K562 (cell line): ENCODE results near the gene TFEC. TPM values are rescaled to one million over a fixed set of nuclear protein-coding genes. Genes with fewer than 3 reads are reported as not detected.

Experiments
- ATAC-seq: fragments of 200-7000 bp; cut with Tn5 transposase; 3 replicates; pipeline ENCODE4 v1.9.1; 2020; ENCODE audit warnings: moderate library complexity
- BruUV-seq: library from RNA; stranded (reverse); fragments of 400-500 nt; replicated peaks from 2 replicates; lab custom pipeline; 2021; lab: Mats Ljungman, UMichigan
- CTCF ChIA-PET: fragments of 300-600 bp; formaldehyde crosslinking; extraction: SDS; loops from one replicate; lab custom pipeline; 2021; ENCODE audit warnings: low intra/inter-chr PET ratio; lab: Yijun Ruan, JAX
- POLR2A ChIA-PET: fragments of 300-600, 350-650 bp; sonication (Branson Sonifier 250); formaldehyde crosslinking; extraction: SDS; loops from one replicate; lab custom pipeline; 2021; ENCODE audit warnings: antibody characterized with exemption, inconsistent platforms; lab: Yijun Ruan, JAX
- DNase-seq, 4 experiments: peaks; one replicate each; pipeline versions ENCODE4 v3.0.0 to v3.0.0-alpha.2; 2011 to 2018; ENCODE audit warnings: low spot score in 3 of 4, mixed read lengths in 3 of 4; ENCODE audit errors: extremely low read depth in 1 of 4
- FAIRE-seq: peaks from 2 replicates; lab custom pipeline; 2011; peaks lifted over from hg19 to GRCh38; lab: Jason Lieb, UNC
- H2AFZ ChIP-seq: 2 replicates; pipeline ENCODE4 v1.6.0; 2011; ENCODE audit warnings: low read depth, low read length, control low read depth, inconsistent platforms
- H3K27ac ChIP-seq: fragments of 200-600 bp; 3 replicates; pipeline ENCODE4 v1.8.0; 2011; ENCODE audit warnings: low read depth, mild to moderate bottlenecking, control low read depth, inconsistent platforms, low read length, moderate library complexity, mixed read lengths; ENCODE audit errors: extremely low read depth
- H3K27me3 ChIP-seq, 2 experiments: fragments of 300-600 bp in 1 of 2; 2 replicates in 1 of 2; 3 replicates in 1 of 2; pipeline versions ENCODE4 v1.6.0 to v1.8.0; 2011; ENCODE audit warnings: inconsistent platforms in 2 of 2, low read length in 2 of 2, mild to moderate bottlenecking in 1 of 2, mixed read lengths in 1 of 2, moderate library complexity in 1 of 2; ENCODE audit not compliant: control insufficient read depth in 2 of 2, insufficient read depth in 2 of 2
- H3K36me3 ChIP-seq: fragments of 300-600 bp; 3 replicates; pipeline ENCODE4 v1.8.0; 2011; ENCODE audit warnings: mild to moderate bottlenecking, low read length, inconsistent platforms; ENCODE audit not compliant: control insufficient read depth, insufficient read depth
- H3K4me1 ChIP-seq, 2 experiments: fragments of 200-600 bp in 1 of 2; replicated peaks in 1 of 2; 2 replicates in 1 of 2; 3 replicates in 1 of 2; pipeline versions ENCODE4 v1.5.1 to v1.8.0; 2011; ENCODE audit warnings: inconsistent platforms in 2 of 2, low read length in 2 of 2, mild to moderate bottlenecking in 1 of 2, mixed read lengths in 1 of 2, moderate library complexity in 1 of 2; ENCODE audit not compliant: control insufficient read depth in 2 of 2, insufficient read depth in 2 of 2
- H3K4me2 ChIP-seq: 2 replicates; pipeline ENCODE4 v1.6.1; 2011; ENCODE audit warnings: low read length, control low read depth, inconsistent platforms, mixed read lengths; ENCODE audit not compliant: insufficient read depth
- H3K4me3 ChIP-seq: fragments of 200-600 bp; sonication (generic), shearing (Covaris generic); 2 replicates; pipeline ENCODE4 v1.5.1; 2016; ENCODE audit warnings: control low read depth, inconsistent platforms
- H3K79me2 ChIP-seq: fragments of 200-600 bp; 3 replicates; pipeline ENCODE4 v1.8.0; 2011; ENCODE audit warnings: low read length, inconsistent platforms; ENCODE audit not compliant: control insufficient read depth, insufficient read depth
- H3K9ac ChIP-seq, 2 experiments: 2 replicates each; pipeline versions ENCODE4 v1.6.0 to v1.6.1; 2011; ENCODE audit warnings: low read depth in 2 of 2, low read length in 2 of 2, control low read depth in 1 of 2, inconsistent platforms in 1 of 2, mild to moderate bottlenecking in 1 of 2, mixed read lengths in 1 of 2; ENCODE audit not compliant: insufficient read depth in 1 of 2
- H3K9me1 ChIP-seq: one replicate; pipeline ENCODE4 v1.6.0; 2011; ENCODE audit warnings: inconsistent platforms, mild to moderate bottlenecking, low read length, moderate library complexity; ENCODE audit not compliant: control insufficient read depth, insufficient read depth
- H3K9me3 ChIP-seq: replicated peaks from 2 replicates; pipeline ENCODE4 v1.5.1; 2011; ENCODE audit warnings: low read depth, low read length, inconsistent platforms; ENCODE audit not compliant: control insufficient read depth, insufficient read depth
- H4K20me1 ChIP-seq: replicated peaks from 2 replicates; pipeline ENCODE4 v1.6.1; 2011; ENCODE audit warnings: low read length, inconsistent platforms, mixed read lengths; ENCODE audit not compliant: control insufficient read depth, insufficient read depth
- CBX3 ChIP-seq, 2 experiments: IDR thresholded peaks; 1 replicate in 1 of 2; 2 replicates in 1 of 2; pipeline ENCODE4 v1.6.1; 2012; ENCODE audit warnings: inconsistent platforms in 2 of 2, low read length in 2 of 2, borderline replicate concordance in 1 of 2, control low read depth in 1 of 2
- CEBPB ChIP-seq: fragments of 450-650 bp; IDR thresholded peaks from 2 replicates; pipeline ENCODE4 v1.6.1; 2016; ENCODE audit warnings: missing genetic modification characterization, missing compliant biosample characterization
- FIP1L1 ChIP-seq: fragments of 200-400 bp; formaldehyde crosslinking; IDR thresholded peaks from 2 replicates; pipeline ENCODE4 v1.6.1; 2018; ENCODE audit warnings: mild to moderate bottlenecking, low read depth, low read length; ENCODE audit not compliant: poor library complexity, severe bottlenecking
- ZHX1 ChIP-seq: fragments of 150-350 bp; conservative IDR thresholded peaks from 2 replicates; pipeline ENCODE4 v1.6.1; 2014; ENCODE audit warnings: low read length
- ZNF253 ChIP-seq: fragments of 250-450 bp; sonication (Bioruptor Pico); conservative IDR thresholded peaks from 2 replicates; pipeline ENCODE4 v1.6.1; 2021; ENCODE audit warnings: mild to moderate bottlenecking
- ZNF695 ChIP-seq: fragments of 450-650 bp; formaldehyde crosslinking; IDR thresholded peaks from 2 replicates; pipeline ENCODE4 v1.4.0; 2020; ENCODE audit warnings: mild to moderate bottlenecking, moderate library complexity
- WGBS: fragments of 100-300 bp; shearing (Covaris generic); methylation state at CpG from one replicate; pipeline ENCODE4 v1.1.6; 2016; ENCODE audit warnings: low coverage, mixed read lengths; ENCODE audit not compliant: insufficient coverage; ENCODE audit errors: missing lambda C conversion rate; 5-methylcytosine and 5-hydroxymethylcytosine counted together
- in situ Hi-C: fragments of 300-500 bp; cut with MboI; formaldehyde crosslinking; loops from 4 replicates; pipeline ENCODE4 v1.15.0; 2018; ENCODE audit warnings: inconsistent platforms, mixed read lengths
- intact Hi-C: fragments of 100-400 bp; cut with micrococcal nuclease; formaldehyde crosslinking; loops from 2 replicates; pipeline ENCODE4 v1.14.2; 2022
- polyA plus RNA-seq, 8 experiments: library from polyadenylated mRNA; depleted of rRNA in 4 of 8; stranded (reverse) in 5 of 8; unstranded in 3 of 8; fragments of >200 nt; fragmentation: Nextera tagmentation in 2 of 8; fragmentation: Illumina TruSeq in 1 of 8; extraction: Ambion mirVana in 2 of 8; extraction: Trizol in 1 of 8; gene quantifications; 2 replicates each; pipeline versions ENCODE4 v1.2.1 to v1.2.3, GENCODE V29; 2011 to 2014; ENCODE audit warnings: inconsistent platforms in 1 of 8, missing spikeins in 1 of 8
- total RNA-seq, 7 experiments: library from RNA; depleted of rRNA in 6 of 7; stranded (reverse); fragments of >200 nt in 6 of 7; fragmentation: Illumina TruSeq in 2 of 7; extraction: Trizol in 2 of 7; gene quantifications; 2 replicates each; pipeline versions ENCODE4 v1.2.1 to v1.2.3, GENCODE V29; 2011 to 2021; ENCODE audit warnings: low replicate concordance in 1 of 7
- TF ChIP-seq, protein P1 (sequence below): sonication (generic); formaldehyde crosslinking; IDR thresholded peaks from 2 replicates; pipeline ENCODE4 v1.8.1; 2023; ENCODE audit warnings: mild to moderate bottlenecking, missing genetic modification reagents
- TF ChIP-seq, protein P2 (sequence below): fragments of 250-450 bp; sonication (Bioruptor Pico); IDR thresholded peaks from 2 replicates; pipeline ENCODE4 v1.8.0; 2021; ENCODE audit warnings: moderate library complexity, mild to moderate bottlenecking, inconsistent platforms
- TF ChIP-seq, protein P3 (sequence below), 2 experiments: IDR thresholded peaks; 2 replicates each; pipeline ENCODE4 v1.6.1; 2012; ENCODE audit warnings: improper control_type of control experiment in 2 of 2, low read depth in 2 of 2, low read length in 2 of 2, borderline replicate concordance in 1 of 2
- TF ChIP-seq, protein P4 (sequence below), 2 experiments: fragments of 450-650 bp in 1 of 2; sonication (generic) in 1 of 2; formaldehyde crosslinking in 1 of 2; IDR thresholded peaks in 1 of 2; conservative IDR thresholded peaks in 1 of 2; 2 replicates each; pipeline versions ENCODE4 v1.6.1 to v1.8.1; 2016 to 2023; ENCODE audit warnings: mild to moderate bottlenecking in 2 of 2, moderate library complexity in 2 of 2, inconsistent platforms in 1 of 2, missing genetic modification reagents in 1 of 2
- TF ChIP-seq, protein P5 (sequence below): fragments of 450-650 bp; IDR thresholded peaks from 2 replicates; pipeline ENCODE4 v1.6.1; 2018; ENCODE audit warnings: mild to moderate bottlenecking, low read depth; ENCODE audit not compliant: partially characterized antibody

The TFEC gene
- total and polyA plus RNA-seq, 9 of the 15 experiments (the other 6 are each of a cell fraction or from before 2014, with no cell fraction given): 0.01 TPM; not detected in 8

DNA sequence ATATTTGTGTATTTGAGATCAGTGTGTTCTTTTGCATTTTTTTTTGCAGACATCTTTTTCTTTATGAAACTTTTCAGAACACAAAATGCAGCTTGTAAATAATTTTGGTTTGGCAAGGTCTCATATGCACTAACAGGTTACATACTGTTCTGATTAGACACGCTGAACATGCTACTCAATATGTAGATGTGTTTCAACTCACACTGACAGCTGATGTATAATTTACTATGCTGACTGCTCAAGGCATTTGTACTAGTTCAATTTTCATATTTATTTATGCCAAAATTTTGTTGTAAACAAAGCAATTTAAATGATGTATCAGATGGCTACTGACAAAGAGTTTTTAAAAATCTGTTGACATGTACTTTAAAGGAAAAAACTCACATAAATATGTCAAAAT lies 123.8 kb downstream of the TFEC start:
- Histone ChIP-seq H3K27ac (no peak overlapping the region), H2AFZ (no peak overlapping the region), H3K9me3 (no peaks in the 10 kb centered on the region), H3K36me3 (no peaks in the 10 kb centered on the region), H3K9ac (no peak overlapping the region), H3K27me3 (no peaks in the 10 kb centered on the region), H3K4me1 (no peaks in the 10 kb centered on the region), H3K79me2 (no peaks in the 10 kb centered on the region), H3K4me3 (no peak overlapping the region), H4K20me1 (no peaks in the 10 kb centered on the region), H3K4me2 (no peak overlapping the region), H3K9me1 (no peaks in the 10 kb centered on the region)
- intact Hi-C loops (no loop called here), in situ Hi-C loops (no loop called here)
- CTCF ChIA-PET: interaction anchor here (0.6 kb wide), 1 partner anchor 1213 kb away, joined by 3 read pairs; no protein-coding TSS in a partner anchor
- FAIRE-seq (no peak), DNase-seq (no peak), ATAC-seq (no peak)
- POLR2A ChIA-PET: no interaction called here
- no TSS peak for BruUV-seq
- WGBS: 0% methylated on average over 1 of the region's 1 CpG
- TF ChIP-seq, protein P1, sequence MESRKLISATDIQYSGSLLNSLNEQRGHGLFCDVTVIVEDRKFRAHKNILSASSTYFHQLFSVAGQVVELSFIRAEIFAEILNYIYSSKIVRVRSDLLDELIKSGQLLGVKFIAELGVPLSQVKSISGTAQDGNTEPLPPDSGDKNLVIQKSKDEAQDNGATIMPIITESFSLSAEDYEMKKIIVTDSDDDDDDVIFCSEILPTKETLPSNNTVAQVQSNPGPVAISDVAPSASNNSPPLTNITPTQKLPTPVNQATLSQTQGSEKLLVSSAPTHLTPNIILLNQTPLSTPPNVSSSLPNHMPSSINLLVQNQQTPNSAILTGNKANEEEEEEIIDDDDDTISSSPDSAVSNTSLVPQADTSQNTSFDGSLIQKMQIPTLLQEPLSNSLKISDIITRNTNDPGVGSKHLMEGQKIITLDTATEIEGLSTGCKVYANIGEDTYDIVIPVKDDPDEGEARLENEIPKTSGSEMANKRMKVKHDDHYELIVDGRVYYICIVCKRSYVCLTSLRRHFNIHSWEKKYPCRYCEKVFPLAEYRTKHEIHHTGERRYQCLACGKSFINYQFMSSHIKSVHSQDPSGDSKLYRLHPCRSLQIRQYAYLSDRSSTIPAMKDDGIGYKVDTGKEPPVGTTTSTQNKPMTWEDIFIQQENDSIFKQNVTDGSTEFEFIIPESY (CRISPR knock-in tag): no peak
- no peak for TF ChIP-seq CEBPB (tag)
- TF ChIP-seq, protein P2, sequence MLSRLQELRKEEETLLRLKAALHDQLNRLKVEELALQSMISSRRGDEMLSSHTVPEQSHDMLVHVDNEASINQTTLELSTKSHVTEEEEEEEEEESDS: no peak
- no peak for TF ChIP-seq ZHX1
- TF ChIP-seq, protein P3, sequence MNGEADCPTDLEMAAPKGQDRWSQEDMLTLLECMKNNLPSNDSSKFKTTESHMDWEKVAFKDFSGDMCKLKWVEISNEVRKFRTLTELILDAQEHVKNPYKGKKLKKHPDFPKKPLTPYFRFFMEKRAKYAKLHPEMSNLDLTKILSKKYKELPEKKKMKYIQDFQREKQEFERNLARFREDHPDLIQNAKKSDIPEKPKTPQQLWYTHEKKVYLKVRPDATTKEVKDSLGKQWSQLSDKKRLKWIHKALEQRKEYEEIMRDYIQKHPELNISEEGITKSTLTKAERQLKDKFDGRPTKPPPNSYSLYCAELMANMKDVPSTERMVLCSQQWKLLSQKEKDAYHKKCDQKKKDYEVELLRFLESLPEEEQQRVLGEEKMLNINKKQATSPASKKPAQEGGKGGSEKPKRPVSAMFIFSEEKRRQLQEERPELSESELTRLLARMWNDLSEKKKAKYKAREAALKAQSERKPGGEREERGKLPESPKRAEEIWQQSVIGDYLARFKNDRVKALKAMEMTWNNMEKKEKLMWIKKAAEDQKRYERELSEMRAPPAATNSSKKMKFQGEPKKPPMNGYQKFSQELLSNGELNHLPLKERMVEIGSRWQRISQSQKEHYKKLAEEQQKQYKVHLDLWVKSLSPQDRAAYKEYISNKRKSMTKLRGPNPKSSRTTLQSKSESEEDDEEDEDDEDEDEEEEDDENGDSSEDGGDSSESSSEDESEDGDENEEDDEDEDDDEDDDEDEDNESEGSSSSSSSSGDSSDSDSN (IDR thresholded peaks at IDR 0.05; ENCODE audit: borderline replicate concordance in 1 of 2, low read depth in 2 of 2, low read length in 2 of 2): no peak
- TF ChIP-seq FIP1L1: no peak
- TF ChIP-seq ZNF253 (CRISPR knock-in tag): no peak
- TF ChIP-seq, protein P4, sequence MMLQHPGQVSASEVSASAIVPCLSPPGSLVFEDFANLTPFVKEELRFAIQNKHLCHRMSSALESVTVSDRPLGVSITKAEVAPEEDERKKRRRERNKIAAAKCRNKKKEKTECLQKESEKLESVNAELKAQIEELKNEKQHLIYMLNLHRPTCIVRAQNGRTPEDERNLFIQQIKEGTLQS (IDR thresholded peaks at IDR 0.05): no peak
- TF ChIP-seq, protein P4 (CRISPR knock-in tag; conservative IDR thresholded peaks at IDR 0.05): no peak
- no peak for TF ChIP-seq CBX3 (IDR thresholded peaks at IDR 0.05; ENCODE audit: borderline replicate concordance in 1 of 2, low read length in 2 of 2)
- TF ChIP-seq ZNF695: no peak
- TF ChIP-seq, protein P5, sequence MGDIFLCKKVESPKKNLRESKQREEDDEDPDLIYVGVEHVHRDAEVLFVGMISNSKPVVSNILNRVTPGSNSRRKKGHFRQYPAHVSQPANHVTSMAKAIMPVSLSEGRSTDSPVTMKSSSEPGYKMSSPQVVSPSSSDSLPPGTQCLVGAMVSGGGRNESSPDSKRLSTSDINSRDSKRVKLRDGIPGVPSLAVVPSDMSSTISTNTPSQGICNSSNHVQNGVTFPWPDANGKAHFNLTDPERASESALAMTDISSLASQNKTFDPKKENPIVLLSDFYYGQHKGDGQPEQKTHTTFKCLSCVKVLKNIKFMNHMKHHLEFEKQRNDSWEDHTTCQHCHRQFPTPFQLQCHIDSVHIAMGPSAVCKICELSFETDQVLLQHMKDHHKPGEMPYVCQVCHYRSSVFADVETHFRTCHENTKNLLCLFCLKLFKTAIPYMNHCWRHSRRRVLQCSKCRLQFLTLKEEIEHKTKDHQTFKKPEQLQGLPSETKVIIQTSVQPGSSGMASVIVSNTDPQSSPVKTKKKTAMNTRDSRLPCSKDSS: no peak
